Astrocyte (in vitro differentiated cells and primary cell): ENCODE results near the gene MRPL55. TPM values are rescaled to one million over a fixed set of nuclear protein-coding genes. Genes with fewer than 3 reads are reported as not detected.
A peak's percentile ranks its signal among the peaks of the same experiment; 100 is the strongest.

ENCODE experiments used
- DNase-seq: peaks from one replicate; pipeline ENCODE4 v3.0.0-alpha.2; 2010; ENCODE audit warnings: low read depth
- FAIRE-seq: peaks from 2 replicates; lab custom pipeline; 2011; peaks lifted over from hg19 to GRCh38; lab: Jason Lieb, UNC
- H2AFZ ChIP-seq: 2 replicates; pipeline ENCODE4 v1.6.0; 2012; ENCODE audit warnings: low read depth, low read length, inconsistent platforms
- H3K27ac ChIP-seq: 2 replicates; pipeline ENCODE4 v1.5.1; 2011; ENCODE audit warnings: low read depth, low read length, inconsistent platforms
- H3K27me3 ChIP-seq: 2 replicates; pipeline ENCODE4 v1.6.0; 2011; ENCODE audit warnings: low read length, inconsistent platforms; ENCODE audit not compliant: insufficient read depth
- H3K36me3 ChIP-seq: 2 replicates; pipeline ENCODE4 v1.5.1; 2011; ENCODE audit warnings: low read length, inconsistent platforms; ENCODE audit not compliant: insufficient read depth
- H3K4me1 ChIP-seq: 2 replicates; pipeline ENCODE4 v1.5.1; 2011; ENCODE audit warnings: low read length, inconsistent platforms; ENCODE audit not compliant: insufficient read depth
- H3K4me2 ChIP-seq: 2 replicates; pipeline ENCODE4 v1.6.0; 2012; ENCODE audit warnings: low read length, inconsistent platforms
- H3K4me3 ChIP-seq: 2 replicates; pipeline ENCODE4 v1.5.1; 2011; ENCODE audit warnings: low read depth, mild to moderate bottlenecking, low read length, inconsistent platforms; ENCODE audit not compliant: insufficient read depth
- H3K79me2 ChIP-seq: 2 replicates; pipeline ENCODE4 v1.6.0; 2012; ENCODE audit warnings: mild to moderate bottlenecking, low read length, inconsistent platforms; ENCODE audit not compliant: insufficient read depth
- H3K9ac ChIP-seq: 2 replicates; pipeline ENCODE4 v1.6.0; 2012; ENCODE audit warnings: mild to moderate bottlenecking, low read length, inconsistent platforms
- H3K9me3 ChIP-seq: 2 replicates; pipeline ENCODE4 v1.5.1; 2012; ENCODE audit warnings: low read depth, mild to moderate bottlenecking, low read length, inconsistent platforms; ENCODE audit not compliant: insufficient read depth
- H4K20me1 ChIP-seq: 2 replicates; pipeline ENCODE4 v1.6.0; 2012; ENCODE audit warnings: low read length, inconsistent platforms; ENCODE audit not compliant: insufficient read depth
- H3K27ac Mint-ChIP-seq: one replicate; pipeline ENCODE4 v1.8.0; 2021; ENCODE audit warnings: mild to moderate bottlenecking, mixed read lengths; ENCODE audit not compliant: unreplicated experiment
- H3K27me3 Mint-ChIP-seq: one replicate; pipeline ENCODE4 v1.8.0; 2021; ENCODE audit warnings: low read depth, mixed read lengths; ENCODE audit not compliant: unreplicated experiment
- H3K36me3 Mint-ChIP-seq: one replicate; pipeline ENCODE4 v1.8.0; 2021; ENCODE audit warnings: low read depth, mixed read lengths; ENCODE audit not compliant: unreplicated experiment
- H3K4me1 Mint-ChIP-seq: one replicate; pipeline ENCODE4 v1.8.0; 2021; ENCODE audit warnings: low read depth, mixed read lengths; ENCODE audit not compliant: unreplicated experiment
- H3K4me3 Mint-ChIP-seq: one replicate; pipeline ENCODE4 v1.8.0; 2021; ENCODE audit warnings: mild to moderate bottlenecking, moderate library complexity, mixed read lengths; ENCODE audit not compliant: unreplicated experiment
- H3K9me3 Mint-ChIP-seq: one replicate; pipeline ENCODE4 v1.8.0; 2021; ENCODE audit warnings: mild to moderate bottlenecking, mixed read lengths; ENCODE audit not compliant: unreplicated experiment
- CTCF ChIP-seq: IDR thresholded peaks from 2 replicates; pipeline ENCODE4 v1.5.1; 2011; ENCODE audit warnings: low read depth, mild to moderate bottlenecking, inconsistent platforms, low read length, moderate library complexity; ENCODE audit not compliant: insufficient read depth
- EZH2 ChIP-seq: IDR thresholded peaks from 2 replicates; pipeline ENCODE4 v1.6.1; 2012; ENCODE audit warnings: mild to moderate bottlenecking, low read length, inconsistent platforms; ENCODE audit not compliant: insufficient read depth
- total RNA-seq: library from RNA; stranded (reverse); gene quantifications from 2 replicates; pipeline ENCODE4 v1.2.1, GENCODE V29; 2021

The MRPL55 gene
- total RNA-seq, 1 donor from 2014 or later, result 50.8 TPM

GRCh38 chr1:228145463-228146416 lies 36.6 kb upstream of the MRPL55 start:
- H3K36me3 Mint-ChIP-seq, result peaks cover 3% of the 10 kb centered on the region
- Histone ChIP-seq H3K4me2 (no peak overlapping the region), H3K27me3 (no peaks in the 10 kb centered on the region), H3K36me3 (peaks cover 6% of the 10 kb centered on the region), H2AFZ (no peak overlapping the region), H3K9ac (no peak overlapping the region), H3K4me1 (peaks cover 35% of the 10 kb centered on the region), H3K4me3 (no peak overlapping the region), H3K27ac (no peak overlapping the region), H3K9me3 (no peaks in the 10 kb centered on the region), H3K79me2 (peaks cover 82% of the 10 kb centered on the region), H4K20me1 (peaks cover 79% of the 10 kb centered on the region)
- TF ChIP-seq CTCF, result no peak
- TF ChIP-seq EZH2, result no peak
- FAIRE-seq (no peak), DNase-seq (no peak)
- no peaks in the 10 kb centered on the region for H3K9me3 Mint-ChIP-seq
- H3K27ac Mint-ChIP-seq, result peak overlapping the region; percentile 41
- H3K4me3 Mint-ChIP-seq, result no peak overlapping the region
- no peaks in the 10 kb centered on the region for H3K27me3 Mint-ChIP-seq
- peaks cover 20% of the 10 kb centered on the region for H3K4me1 Mint-ChIP-seq

- H3K9me3 ChIP-seq, result no peaks in the 10 kb centered on the region
- H3K4me3 ChIP-seq, result no peak overlapping the region
- H3K79me2 ChIP-seq, result peaks cover 88% of the 10 kb centered on the region
- peaks cover 20% of the 10 kb centered on the region for H3K4me1 Mint-ChIP-seq
- H3K36me3 Mint-ChIP-seq, result peaks cover 3% of the 10 kb centered on the region
- H3K4me2 ChIP-seq, result no peak overlapping the region
- no peak overlapping the region for H3K27ac Mint-ChIP-seq
- H3K36me3 ChIP-seq, result peaks cover 6% of the 10 kb centered on the region
- TF ChIP-seq CTCF (no peak), EZH2 (no peak)
- H3K27ac ChIP-seq, result no peak overlapping the region
- no peak overlapping the region for H2AFZ ChIP-seq
- H3K4me3 Mint-ChIP-seq, result no peak overlapping the region
- DNase-seq, result no peak
- H3K27me3 ChIP-seq, result no peaks in the 10 kb centered on the region
- H3K9ac ChIP-seq, result no peak overlapping the region
- no peak for FAIRE-seq
- H3K27me3 Mint-ChIP-seq, result no peaks in the 10 kb centered on the region
- peaks cover 80% of the 10 kb centered on the region for H4K20me1 ChIP-seq
- no peaks in the 10 kb centered on the region for H3K9me3 Mint-ChIP-seq
- peaks cover 27% of the 10 kb centered on the region for H3K4me1 ChIP-seq
These were observed 35.9 kb upstream of the MRPL55 start for GRCh38 chr1:228144993-228145343.
